Neural progenitor cell (in vitro differentiated cells): ENCODE data around the gene LACTBL1. TPM values are rescaled to one million over a fixed set of nuclear protein-coding genes. Genes with fewer than 3 reads are reported as not detected.

ENCODE experiments used
- DNase-seq: peaks from one replicate; pipeline ENCODE4 v3.0.0-alpha.2; 2016; ENCODE audit warnings: low spot score
- H2AFZ ChIP-seq: fragments of 200-600 bp; sonication (generic); replicated peaks from 2 replicates; pipeline ENCODE4 v1.6.1; 2016; ENCODE audit warnings: antibody characterized with exemption
- H3F3A ChIP-seq: fragments of 200-600 bp; sonication (generic); 2 replicates; pipeline ENCODE4 v1.6.1; 2016; ENCODE audit warnings: antibody characterized with exemption, low read depth
- H3K27ac ChIP-seq: fragments of 200-600 bp; sonication (generic); 2 replicates; pipeline ENCODE4 v1.5.1; 2016; ENCODE audit warnings: mild to moderate bottlenecking
- H3K27me3 ChIP-seq: fragments of 200-600 bp; sonication (generic); 2 replicates; pipeline ENCODE4 v1.6.1; 2016; ENCODE audit warnings: mild to moderate bottlenecking, moderate library complexity
- H3K36me3 ChIP-seq: fragments of 200-600 bp; sonication (generic); 2 replicates; pipeline ENCODE4 v1.5.1; 2016
- H3K4me1 ChIP-seq: fragments of 200-600 bp; sonication (generic); 2 replicates; pipeline ENCODE4 v1.6.1; 2016; ENCODE audit warnings: mixed run types
- H3K4me2 ChIP-seq: fragments of 200-600 bp; sonication (generic); 2 replicates; pipeline ENCODE4 v1.6.1; 2016
- H3K4me3 ChIP-seq: fragments of 200-600 bp; sonication (generic); 2 replicates; pipeline ENCODE4 v1.5.1; 2016
- H3K79me2 ChIP-seq: fragments of 200-600 bp; sonication (generic); 2 replicates; pipeline ENCODE4 v1.6.1; 2016; ENCODE audit warnings: low read depth
- H3K9ac ChIP-seq: fragments of 200-600 bp; sonication (generic); 2 replicates; pipeline ENCODE4 v1.6.1; 2016
- H3K9me3 ChIP-seq: fragments of 200-600 bp; sonication (generic); 2 replicates; pipeline ENCODE4 v1.5.1; 2016; ENCODE audit warnings: low read depth
- H4K20me1 ChIP-seq: fragments of 200-600 bp; sonication (generic); 2 replicates; pipeline ENCODE4 v1.6.1; 2016; ENCODE audit warnings: low read depth
- H3K27ac Mint-ChIP-seq: 3 replicates; pipeline ENCODE4 v1.8.0; 2021; ENCODE audit warnings: mixed read lengths
- H3K27me3 Mint-ChIP-seq: 2 replicates; pipeline ENCODE4 v1.8.0; 2022; ENCODE audit warnings: low read depth, mild to moderate bottlenecking, inconsistent platforms, moderate library complexity, mixed read lengths; ENCODE audit not compliant: insufficient read depth
- H3K36me3 Mint-ChIP-seq: 3 replicates; pipeline ENCODE4 v1.8.0; 2021; ENCODE audit warnings: mixed read lengths
- H3K4me1 Mint-ChIP-seq: 3 replicates; pipeline ENCODE4 v1.8.0; 2021; ENCODE audit warnings: mixed read lengths
- H3K4me3 Mint-ChIP-seq: 3 replicates; pipeline ENCODE4 v1.8.0; 2021; ENCODE audit warnings: mild to moderate bottlenecking, moderate library complexity, mixed read lengths
- H3K9me3 Mint-ChIP-seq: 3 replicates; pipeline ENCODE4 v1.8.0; 2020; ENCODE audit warnings: mixed read lengths
- EZH2 ChIP-seq: fragments of 200-600 bp; sonication (generic); IDR thresholded peaks from 2 replicates; pipeline ENCODE4 v1.6.1; 2017; ENCODE audit warnings: antibody characterized with exemption, mild to moderate bottlenecking, moderate library complexity
- EZH2phosphoT487 ChIP-seq: fragments of 200-600 bp; sonication (generic); IDR thresholded peaks from 2 replicates; pipeline ENCODE4 v1.6.1; 2017; ENCODE audit warnings: antibody characterized with exemption
- total RNA-seq: library from RNA; depleted of rRNA; stranded (reverse); fragments of >200 nt; gene quantifications from 2 replicates; pipeline ENCODE4 v1.2.3, GENCODE V29; 2015; ENCODE audit warnings: low replicate concordance
- TF ChIP-seq, protein P1 (sequence below): fragments of 200-600 bp; sonication (generic); IDR thresholded peaks from 2 replicates; pipeline ENCODE4 v1.5.1; 2017; ENCODE audit warnings: antibody characterized with exemption, mild to moderate bottlenecking

The LACTBL1 gene
- total RNA-seq, 1 donor from 2014 or later: not detected

DNA sequence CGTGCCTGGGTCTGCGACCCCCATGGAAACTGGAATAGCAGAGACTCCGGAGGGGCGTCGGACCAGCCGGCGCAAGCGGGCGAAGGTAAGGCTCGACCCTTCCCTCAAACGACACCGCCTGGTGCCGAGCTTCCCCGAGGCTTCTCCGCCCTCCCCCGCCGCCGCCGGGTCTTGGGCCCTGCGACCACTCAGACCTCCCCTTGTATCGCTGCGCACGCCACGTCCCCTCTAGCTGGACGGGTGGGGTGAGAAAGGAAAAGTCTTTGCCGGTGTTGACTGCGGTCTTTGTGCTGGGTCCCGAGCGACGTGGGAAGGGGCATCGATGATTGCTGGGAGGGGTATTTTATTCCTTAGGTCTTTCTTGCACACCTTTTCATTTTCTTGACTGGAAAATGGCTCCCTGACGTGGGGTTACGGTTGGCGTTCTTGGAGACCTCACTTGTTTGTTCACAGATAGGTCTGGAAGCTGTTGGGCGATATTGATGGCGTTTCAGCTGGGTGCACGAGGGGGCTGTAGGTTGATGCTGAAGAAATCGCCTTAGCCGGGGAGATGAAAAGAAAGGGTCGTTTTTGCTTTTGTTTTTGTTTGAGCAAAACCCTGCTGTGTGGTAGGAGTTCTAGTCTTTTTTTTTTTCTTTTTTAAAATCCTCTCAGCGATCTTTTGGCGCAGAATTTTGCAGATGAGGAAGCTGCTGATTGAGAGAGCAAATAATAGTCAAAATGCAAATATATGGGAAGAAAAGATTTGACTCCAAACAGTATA lies 47.4 kb upstream of the LACTBL1 start:
- H3K9me3 ChIP-seq: peaks cover 19% of the 10 kb centered on the region
- peaks cover 2% of the 10 kb centered on the region for H3K27me3 Mint-ChIP-seq
- peaks cover 37% of the 10 kb centered on the region for H3K36me3 Mint-ChIP-seq
- peak overlapping the region; percentile 88 for H3K4me3 ChIP-seq
- H3K4me3 Mint-ChIP-seq: peak overlapping the region; percentile 98
- no peak overlapping the region for H2AFZ ChIP-seq
- peak overlapping the region; percentile 83 for H3K9ac ChIP-seq
- no peaks in the 10 kb centered on the region for H3K4me1 ChIP-seq
- H3K36me3 ChIP-seq: peaks cover 17% of the 10 kb centered on the region
- peak overlapping the region; percentile 87 for H3K4me2 ChIP-seq
- TF ChIP-seq EZH2phosphoT487 (no peak), EZH2 (no peak)
- TF ChIP-seq, protein P1, sequence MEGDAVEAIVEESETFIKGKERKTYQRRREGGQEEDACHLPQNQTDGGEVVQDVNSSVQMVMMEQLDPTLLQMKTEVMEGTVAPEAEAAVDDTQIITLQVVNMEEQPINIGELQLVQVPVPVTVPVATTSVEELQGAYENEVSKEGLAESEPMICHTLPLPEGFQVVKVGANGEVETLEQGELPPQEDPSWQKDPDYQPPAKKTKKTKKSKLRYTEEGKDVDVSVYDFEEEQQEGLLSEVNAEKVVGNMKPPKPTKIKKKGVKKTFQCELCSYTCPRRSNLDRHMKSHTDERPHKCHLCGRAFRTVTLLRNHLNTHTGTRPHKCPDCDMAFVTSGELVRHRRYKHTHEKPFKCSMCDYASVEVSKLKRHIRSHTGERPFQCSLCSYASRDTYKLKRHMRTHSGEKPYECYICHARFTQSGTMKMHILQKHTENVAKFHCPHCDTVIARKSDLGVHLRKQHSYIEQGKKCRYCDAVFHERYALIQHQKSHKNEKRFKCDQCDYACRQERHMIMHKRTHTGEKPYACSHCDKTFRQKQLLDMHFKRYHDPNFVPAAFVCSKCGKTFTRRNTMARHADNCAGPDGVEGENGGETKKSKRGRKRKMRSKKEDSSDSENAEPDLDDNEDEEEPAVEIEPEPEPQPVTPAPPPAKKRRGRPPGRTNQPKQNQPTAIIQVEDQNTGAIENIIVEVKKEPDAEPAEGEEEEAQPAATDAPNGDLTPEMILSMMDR: no peak
- no peaks in the 10 kb centered on the region for H3K27me3 ChIP-seq
- no peaks in the 10 kb centered on the region for H3F3A ChIP-seq
- peaks cover 28% of the 10 kb centered on the region for H3K9me3 Mint-ChIP-seq
- peaks cover 20% of the 10 kb centered on the region for H3K4me1 Mint-ChIP-seq
- peaks cover 62% of the 10 kb centered on the region for H3K79me2 ChIP-seq
- H3K27ac ChIP-seq: peak overlapping the region; percentile 66
- peaks cover 39% of the 10 kb centered on the region for H4K20me1 ChIP-seq
- peak overlapping the region; percentile 98 for H3K27ac Mint-ChIP-seq
- peak; percentile 74 for DNase-seq

DNA sequence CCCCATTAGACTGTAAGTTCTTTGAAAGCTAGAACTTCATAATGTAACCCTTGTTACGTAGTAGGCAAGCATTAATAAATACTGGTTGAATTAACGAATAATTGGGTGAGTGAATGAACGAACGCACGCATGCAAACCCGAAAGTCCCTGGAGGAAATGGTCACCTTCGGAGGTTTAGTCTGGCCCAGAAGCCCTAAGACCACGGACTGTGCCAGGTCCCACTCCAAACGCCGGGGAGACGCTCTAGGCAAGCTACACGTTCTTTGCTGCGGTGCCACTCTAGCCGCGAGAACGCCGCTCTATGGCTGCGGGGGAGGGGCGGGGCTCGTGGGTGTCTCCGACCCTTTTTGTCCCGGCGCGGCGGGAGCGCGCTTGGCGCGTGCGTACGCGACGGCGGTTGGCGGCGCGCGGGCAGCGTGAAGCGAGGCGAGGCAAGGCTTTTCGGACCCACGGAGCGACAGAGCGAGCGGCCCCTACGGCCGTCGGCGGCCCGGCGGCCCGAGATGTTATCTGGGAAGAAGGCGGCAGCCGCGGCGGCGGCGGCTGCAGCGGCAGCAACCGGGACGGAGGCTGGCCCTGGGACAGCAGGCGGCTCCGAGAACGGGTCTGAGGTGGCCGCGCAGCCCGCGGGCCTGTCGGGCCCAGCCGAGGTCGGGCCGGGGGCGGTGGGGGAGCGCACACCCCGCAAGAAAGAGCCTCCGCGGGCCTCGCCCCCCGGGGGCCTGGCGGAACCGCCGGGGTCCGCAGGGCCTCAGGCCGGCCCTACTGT lies 46.6 kb upstream of the LACTBL1 start, which contains the start of gene KDM1A:
TSS of gene KDM1A (plus strand) at position 375 of the 769 bp plus-strand sequence. CDS start at position 504, 129 bp downstream.
- H3K9me3 Mint-ChIP-seq: peaks cover 28% of the 10 kb centered on the region
- peaks cover 20% of the 10 kb centered on the region for H3K4me1 Mint-ChIP-seq
- Histone ChIP-seq H3K9me3 (peaks cover 19% of the 10 kb centered on the region), H3K27ac (peak within 1 kb of the TSS; percentile 66), H3K9ac (peak within 1 kb of the TSS; percentile 83), H2AFZ (peak within 1 kb of the TSS; percentile 87), H3K27me3 (no peaks in the 10 kb centered on the region), H3F3A (no peaks in the 10 kb centered on the region), H3K4me3 (peak within 1 kb of the TSS; percentile 88), H3K79me2 (peaks cover 54% of the 10 kb centered on the region), H4K20me1 (peaks cover 32% of the 10 kb centered on the region), H3K4me1 (no peaks in the 10 kb centered on the region), H3K4me2 (peak within 1 kb of the TSS; percentile 87), H3K36me3 (peaks cover 17% of the 10 kb centered on the region)
- DNase-seq: peak; percentile 98
- TF ChIP-seq, protein P1: peak; percentile 50
- TF ChIP-seq EZH2: no peak
- H3K27me3 Mint-ChIP-seq: peaks cover 2% of the 10 kb centered on the region
- H3K4me3 Mint-ChIP-seq: peak within 1 kb of the TSS; percentile 98
- H3K27ac Mint-ChIP-seq: peak within 1 kb of the TSS; percentile 98
- H3K36me3 Mint-ChIP-seq: peaks cover 33% of the 10 kb centered on the region

DNA sequence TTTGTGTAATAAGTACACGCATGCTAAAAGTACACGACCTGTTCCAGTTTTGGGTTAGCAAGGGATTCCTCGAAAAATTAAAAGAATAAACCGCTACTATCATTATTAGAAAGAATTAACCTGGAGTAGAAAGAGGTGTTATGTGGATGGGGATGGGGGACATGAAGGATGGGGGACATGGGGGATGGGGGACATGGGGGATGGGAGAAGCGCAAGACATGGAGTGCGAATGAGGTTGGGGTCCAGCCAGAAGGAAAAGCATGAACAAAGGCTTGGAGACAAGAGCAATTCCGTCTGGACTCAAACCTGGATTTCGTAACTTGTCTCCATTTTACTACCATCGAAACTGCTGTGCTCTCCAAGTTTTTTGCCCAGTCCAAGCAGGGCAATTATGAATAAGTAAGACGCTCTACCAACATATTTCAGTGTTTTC lies 46.0 kb upstream of the LACTBL1 start:
- Histone ChIP-seq H2AFZ (peak overlapping the region; percentile 87), H3K9me3 (peaks cover 19% of the 10 kb centered on the region)
- peaks cover 22% of the 10 kb centered on the region for H3K9me3 Mint-ChIP-seq

More for the DNA sequence above, 46.0 kb upstream of the LACTBL1 start:
- H3K36me3 Mint-ChIP-seq: peaks cover 28% of the 10 kb centered on the region
- peak overlapping the region; percentile 97 for H3K27ac Mint-ChIP-seq
- peaks cover 2% of the 10 kb centered on the region for H3K27me3 Mint-ChIP-seq
- peak overlapping the region; percentile 87 for H3K4me2 ChIP-seq
- H3K4me1 Mint-ChIP-seq: peaks cover 26% of the 10 kb centered on the region
- peaks cover 4% of the 10 kb centered on the region for H3K4me1 ChIP-seq
- peaks cover 48% of the 10 kb centered on the region for H3K79me2 ChIP-seq
- H3K4me3 ChIP-seq: peak overlapping the region; percentile 88
- no peak overlapping the region for H3K9ac ChIP-seq
- no peaks in the 10 kb centered on the region for H3K27me3 ChIP-seq
- peak overlapping the region; percentile 92 for H3K4me3 Mint-ChIP-seq
- H4K20me1 ChIP-seq: peaks cover 26% of the 10 kb centered on the region
- no peak overlapping the region for H3K27ac ChIP-seq
- no peaks in the 10 kb centered on the region for H3F3A ChIP-seq
- peak; percentile 29 for DNase-seq
- TF ChIP-seq EZH2phosphoT487 (no peak), EZH2 (no peak)
- TF ChIP-seq, protein P1: no peak
- peaks cover 16% of the 10 kb centered on the region for H3K36me3 ChIP-seq
